SK-N-SH (cell line): ENCODE measurements around the gene DAGLA. TPM values are rescaled to one million over a fixed set of nuclear protein-coding genes. Genes with fewer than 3 reads are reported as not detected.

Source experiments
- CTCF ChIA-PET: fragments of 300-600, 350-600 bp; formaldehyde crosslinking; extraction: SDS; loops from one replicate; lab custom pipeline; 2021; lab: Yijun Ruan, JAX
- POLR2A ChIA-PET: fragments of 350-600 bp; sonication (Branson Sonifier 250); formaldehyde crosslinking; extraction: SDS; loops from one replicate; lab custom pipeline; 2020; ENCODE audit warnings: antibody characterized with exemption, inconsistent platforms; lab: Yijun Ruan, JAX
- DNase-seq: peaks from one replicate; pipeline ENCODE4 v3.0.0; 2012
- H2AFZ ChIP-seq: fragments of 200-600 bp; sonication (generic); 2 replicates; pipeline ENCODE4 v1.8.1; 2016; ENCODE audit warnings: antibody characterized with exemption, mild to moderate bottlenecking, low read depth
- H3F3A ChIP-seq: fragments of 200-600 bp; sonication (generic); replicated peaks from 2 replicates; pipeline ENCODE3; 2016; ENCODE audit warnings: antibody characterized with exemption, mild to moderate bottlenecking; ENCODE audit not compliant: insufficient read depth
- H3K27ac ChIP-seq, 2 experiments: fragments of 200-500 bp in 1 of 2; fragments of 200-600 bp in 1 of 2; sonication (Bioruptor generic) in 1 of 2; sonication (generic), shearing (Covaris generic) in 1 of 2; 2 replicates each; pipeline versions ENCODE4 v1.5.1 to v1.6.1; 2014 to 2016; ENCODE audit warnings: low read depth in 2 of 2, inconsistent platforms in 1 of 2, low read length in 1 of 2, mild to moderate bottlenecking in 1 of 2, mixed read lengths in 1 of 2
- H3K27me3 ChIP-seq: fragments of 200-600 bp; sonication (generic), shearing (Covaris generic); 2 replicates; pipeline ENCODE4 v1.6.1; 2016; ENCODE audit warnings: mixed run types; ENCODE audit not compliant: insufficient read depth
- H3K36me3 ChIP-seq, 2 experiments: fragments of 200-500 bp in 1 of 2; fragments of 200-600 bp in 1 of 2; sonication (Bioruptor generic) in 1 of 2; sonication (generic) in 1 of 2; replicated peaks in 1 of 2; 2 replicates each; pipeline versions ENCODE3 to v1.5.1; 2014 to 2016; ENCODE audit warnings: low read length in 1 of 2, mild to moderate bottlenecking in 1 of 2; ENCODE audit not compliant: insufficient read depth in 2 of 2, control insufficient read depth in 1 of 2
- H3K4me1 ChIP-seq, 2 experiments: fragments of 200-500 bp in 1 of 2; fragments of 200-600 bp in 1 of 2; sonication (Bioruptor generic) in 1 of 2; sonication (generic), shearing (Covaris generic) in 1 of 2; 2 replicates each; pipeline versions ENCODE4 v1.5.1 to v1.6.1; 2014 to 2016; ENCODE audit warnings: low read depth in 1 of 2, low read length in 1 of 2, mixed run types in 1 of 2; ENCODE audit not compliant: insufficient read depth in 2 of 2, control insufficient read depth in 1 of 2
- H3K4me2 ChIP-seq: fragments of 200-600 bp; sonication (generic), shearing (Covaris generic); 2 replicates; pipeline ENCODE4 v1.6.1; 2017; ENCODE audit warnings: mixed run types
- H3K4me3 ChIP-seq, 2 experiments: fragments of 200-500 bp in 1 of 2; fragments of 200-600 bp in 1 of 2; sonication (Bioruptor generic) in 1 of 2; sonication (generic), shearing (Covaris generic) in 1 of 2; 2 replicates each; pipeline versions ENCODE4 v1.5.1 to v1.8.1; 2014 to 2016; ENCODE audit warnings: low read depth in 2 of 2, inconsistent platforms in 1 of 2, low read length in 1 of 2, mild to moderate bottlenecking in 1 of 2, mixed read lengths in 1 of 2, moderate library complexity in 1 of 2
- H3K79me2 ChIP-seq: fragments of 200-600 bp; sonication (generic); 2 replicates; pipeline ENCODE4 v1.8.1; 2017; ENCODE audit warnings: mild to moderate bottlenecking; ENCODE audit not compliant: insufficient read depth
- H3K9ac ChIP-seq: fragments of 200-600 bp; sonication (generic); 2 replicates; pipeline ENCODE4 v1.6.1; 2017; ENCODE audit warnings: mixed run types
- H3K9me2 ChIP-seq: fragments of 200-600 bp; sonication (generic); 2 replicates; pipeline ENCODE4 v1.6.1; 2017; ENCODE audit warnings: mixed run types
- H3K9me3 ChIP-seq: fragments of 200-600 bp; sonication (generic); 2 replicates; pipeline ENCODE4 v1.6.1; 2017; ENCODE audit warnings: mixed run types, mild to moderate bottlenecking, moderate library complexity
- H4K20me1 ChIP-seq: fragments of 200-600 bp; sonication (generic); 2 replicates; pipeline ENCODE4 v1.6.1; 2017; ENCODE audit warnings: mild to moderate bottlenecking, mixed run types; ENCODE audit not compliant: insufficient read depth
- CHD2 ChIP-seq: fragments of 150-350 bp; IDR thresholded peaks from 2 replicates; pipeline ENCODE4 v1.6.1; 2018; ENCODE audit warnings: low read length; ENCODE audit not compliant: partially characterized antibody
- EP300 ChIP-seq, 2 experiments: IDR thresholded peaks; 2 replicates each; pipeline versions ENCODE4 v1.4.0 to v1.6.1; 2012; ENCODE audit warnings: borderline replicate concordance in 1 of 2, low read depth in 1 of 2, low read length in 1 of 2
- EZH2phosphoT487 ChIP-seq: fragments of 200-600 bp; sonication (generic); IDR thresholded peaks from 2 replicates; pipeline ENCODE4 v1.6.1; 2017; ENCODE audit warnings: low read depth, mixed run types, mild to moderate bottlenecking, antibody characterized with exemption, moderate library complexity, borderline replicate concordance
- FOXM1 ChIP-seq: IDR thresholded peaks from 2 replicates; pipeline ENCODE4 v1.4.0; 2012; ENCODE audit warnings: low read depth, mild to moderate bottlenecking
- GABPA ChIP-seq: IDR thresholded peaks from 2 replicates; pipeline ENCODE4 v1.4.0; 2012; ENCODE audit warnings: low read depth, mild to moderate bottlenecking
- GATA2 ChIP-seq: sonication (generic); formaldehyde crosslinking; IDR thresholded peaks from 2 replicates; pipeline ENCODE4 v1.5.0; 2020; ENCODE audit warnings: mild to moderate bottlenecking, missing genetic modification reagents
- IRF3 ChIP-seq: fragments of 150-350 bp; IDR thresholded peaks from 2 replicates; pipeline ENCODE4 v1.6.1; 2016; ENCODE audit warnings: mild to moderate bottlenecking, low read depth, low read length
- JUND ChIP-seq: IDR thresholded peaks from 2 replicates; pipeline ENCODE4 v1.4.0; 2012
- MEF2A ChIP-seq: IDR thresholded peaks from 2 replicates; pipeline ENCODE4 v1.4.0; 2012; ENCODE audit warnings: low read depth, borderline replicate concordance
- MXI1 ChIP-seq: IDR thresholded peaks from 2 replicates; pipeline ENCODE4 v1.6.1; 2012; ENCODE audit warnings: mild to moderate bottlenecking, low read depth, low read length, improper control_type of control experiment
- NFIC ChIP-seq: IDR thresholded peaks from 2 replicates; pipeline ENCODE4 v1.4.0; 2012; ENCODE audit warnings: borderline replicate concordance
- NRF1 ChIP-seq: IDR thresholded peaks from 2 replicates; pipeline ENCODE4 v1.6.1; 2012; ENCODE audit warnings: low read depth, mild to moderate bottlenecking, low read length
- RCOR1 ChIP-seq: fragments of 150-350 bp; IDR thresholded peaks from 2 replicates; pipeline ENCODE4 v1.6.1; 2017; ENCODE audit warnings: antibody characterized with exemption, low read length
- RXRA ChIP-seq: IDR thresholded peaks from 2 replicates; pipeline ENCODE4 v1.4.0; 2012; ENCODE audit warnings: low read depth, mild to moderate bottlenecking, borderline replicate concordance
- TAF1 ChIP-seq: IDR thresholded peaks from 2 replicates; pipeline ENCODE4 v1.6.1; 2012; ENCODE audit warnings: low read depth, mild to moderate bottlenecking, low read length, moderate library complexity, borderline replicate concordance
- TCF12 ChIP-seq: IDR thresholded peaks from 2 replicates; pipeline ENCODE4 v1.4.0; 2012
- TEAD4 ChIP-seq: IDR thresholded peaks from 2 replicates; pipeline ENCODE4 v1.4.0; 2012; ENCODE audit warnings: mild to moderate bottlenecking, borderline replicate concordance; ENCODE audit not compliant: insufficient read depth
- YY1 ChIP-seq: IDR thresholded peaks from 2 replicates; pipeline ENCODE4 v1.4.0; 2012; ENCODE audit warnings: low read depth, mild to moderate bottlenecking
- WGBS: methylation state at CpG from one replicate; pipeline ENCODE4 v1.1.6; 2017; ENCODE audit warnings: low lambda C conversion rate; 5-methylcytosine and 5-hydroxymethylcytosine counted together
- polyA plus RNA-seq, 3 experiments: library from polyadenylated mRNA; depleted of rRNA; stranded (reverse); fragments of >200 nt; gene quantifications; 2 replicates each; pipeline ENCODE4 v1.2.3, GENCODE V29; 2012
- TF ChIP-seq, protein P1 (sequence below): IDR thresholded peaks from 2 replicates; pipeline ENCODE4 v1.4.0; 2012; ENCODE audit warnings: low read depth
- TF ChIP-seq, protein P2 (sequence below): IDR thresholded peaks from 2 replicates; pipeline ENCODE4 v1.4.0; 2012; ENCODE audit warnings: low read depth, borderline replicate concordance
- TF ChIP-seq, protein P3 (sequence below): IDR thresholded peaks from 2 replicates; pipeline ENCODE4 v1.4.0; 2012; ENCODE audit warnings: low read depth, borderline replicate concordance

DAGLA gene
- polyA plus RNA-seq, 1 of the 3 experiments (the other 2 are of a cell fraction) = 3.3 TPM

DNA sequence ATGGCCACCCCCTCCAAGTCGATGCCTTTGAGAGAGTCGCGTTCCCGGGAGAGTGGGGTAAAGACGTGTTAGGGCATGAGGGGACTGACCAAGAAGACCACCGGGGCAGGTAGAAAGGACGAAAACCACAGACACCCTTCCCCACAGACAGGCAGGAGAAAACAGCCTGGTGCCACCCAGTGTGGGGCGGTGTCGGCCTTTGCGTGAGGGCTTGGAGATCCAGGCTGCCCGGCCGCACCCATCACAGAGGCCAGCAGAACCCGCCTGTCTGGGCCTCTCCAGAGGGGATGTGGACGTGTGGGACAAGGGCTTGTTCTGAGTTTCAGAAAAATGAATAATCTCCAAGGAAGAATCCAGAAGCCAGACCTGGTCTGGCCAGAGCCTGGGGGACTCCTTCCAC lies 30.8 kb downstream of the DAGLA start (continued):
- TF ChIP-seq, protein P1, sequence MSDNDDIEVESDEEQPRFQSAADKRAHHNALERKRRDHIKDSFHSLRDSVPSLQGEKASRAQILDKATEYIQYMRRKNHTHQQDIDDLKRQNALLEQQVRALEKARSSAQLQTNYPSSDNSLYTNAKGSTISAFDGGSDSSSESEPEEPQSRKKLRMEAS = no peak
- no peak for TF ChIP-seq EZH2phosphoT487
- TF ChIP-seq, protein P2, sequence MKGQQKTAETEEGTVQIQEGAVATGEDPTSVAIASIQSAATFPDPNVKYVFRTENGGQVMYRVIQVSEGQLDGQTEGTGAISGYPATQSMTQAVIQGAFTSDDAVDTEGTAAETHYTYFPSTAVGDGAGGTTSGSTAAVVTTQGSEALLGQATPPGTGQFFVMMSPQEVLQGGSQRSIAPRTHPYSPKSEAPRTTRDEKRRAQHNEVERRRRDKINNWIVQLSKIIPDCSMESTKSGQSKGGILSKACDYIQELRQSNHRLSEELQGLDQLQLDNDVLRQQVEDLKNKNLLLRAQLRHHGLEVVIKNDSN = no peak

DNA sequence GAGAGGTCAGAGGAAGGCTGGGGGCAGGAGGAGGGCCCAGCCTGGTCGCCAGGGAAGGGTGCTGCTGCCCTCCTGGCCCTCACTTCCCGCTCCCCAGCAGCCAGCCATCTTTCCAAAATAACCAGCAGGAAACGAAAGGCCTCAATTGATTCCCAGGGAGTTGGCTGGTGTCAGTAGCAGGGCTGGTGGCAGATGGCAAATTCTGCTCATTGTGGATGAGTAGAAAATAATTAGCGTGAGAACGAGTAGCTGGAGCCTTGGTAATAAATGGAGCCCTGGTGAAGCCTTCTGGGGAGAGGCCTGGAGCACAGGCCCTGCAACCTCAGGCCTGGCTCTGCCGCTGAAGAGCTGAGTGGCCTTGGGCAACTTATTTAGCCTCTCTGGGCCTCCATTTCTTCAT lies 31.3 kb downstream of the DAGLA start:
- no peaks in the 10 kb centered on the region for H3F3A ChIP-seq
- no peaks in the 10 kb centered on the region for H3K9me3 ChIP-seq
- H3K4me2 ChIP-seq = no peak overlapping the region
- no peaks in the 10 kb centered on the region for H3K79me2 ChIP-seq
- no peak overlapping the region for H3K4me3 ChIP-seq
- no peaks in the 10 kb centered on the region for H3K36me3 ChIP-seq
- H3K27me3 ChIP-seq = no peaks in the 10 kb centered on the region
- H3K9me2 ChIP-seq = no peaks in the 10 kb centered on the region
- no peak for TF ChIP-seq YY1
- TF ChIP-seq JUND = no peak
- TF ChIP-seq NRF1 = no peak
- no peak for TF ChIP-seq RXRA
- TF ChIP-seq EP300 (IDR thresholded peaks at IDR 0.05; ENCODE audit: borderline replicate concordance in 1 of 2, low read depth in 1 of 2, low read length in 1 of 2) = no peak
- no peak for TF ChIP-seq CHD2
- TF ChIP-seq, protein P1 = no peak
- TF ChIP-seq, protein P2 = no peak
- TF ChIP-seq GABPA = no peak
- no peak for TF ChIP-seq TAF1
- no peak for TF ChIP-seq FOXM1
- no peak for TF ChIP-seq TCF12
- H4K20me1 ChIP-seq = no peaks in the 10 kb centered on the region
- no peak overlapping the region for H2AFZ ChIP-seq
- peak; percentile 56 for DNase-seq
- peak overlapping the region in 1 of 2 experiments; percentile 48; a peak in 1 of 4 replicates for H3K27ac ChIP-seq
- 63% methylated on average over 5 of the region's 6 CpGs for WGBS
- peaks cover 0 to 18% of the 10 kb centered on the region in 2 experiments; a peak in 1 of 4 replicates for H3K4me1 ChIP-seq
- H3K9ac ChIP-seq = no peak overlapping the region
- POLR2A ChIA-PET = no interaction called here
- CTCF ChIA-PET = interaction anchor here (0.7 to 3.3 kb wide), 4 partner anchors 14 to 265 kb away, joined by 3 to 18 read pairs (median 4); no protein-coding TSS in a partner anchor

GRCh38 chr11:61712314-61712713 lies 32.1 kb downstream of the DAGLA start:
- H3K79me2 ChIP-seq = no peaks in the 10 kb centered on the region
- H3K9ac ChIP-seq = no peak overlapping the region
- no peak overlapping the region for H3K4me2 ChIP-seq
- DNase-seq = peak; percentile 53
- peaks cover 0 to 18% of the 10 kb centered on the region in 2 experiments; a peak in 1 of 4 replicates for H3K4me1 ChIP-seq
- WGBS = 91% methylated on average over 9 of the region's 12 CpGs
- H3K9me2 ChIP-seq = no peaks in the 10 kb centered on the region
- H3K9me3 ChIP-seq = no peaks in the 10 kb centered on the region
- no peak overlapping the region for H2AFZ ChIP-seq
- H4K20me1 ChIP-seq = no peaks in the 10 kb centered on the region
- H3F3A ChIP-seq = no peaks in the 10 kb centered on the region
- H3K27ac ChIP-seq = no peak overlapping the region; a peak in 1 of 4 replicates
- ChIA-PET POLR2A (no interaction called here), CTCF (interaction anchor here (0.7 to 3.3 kb wide), 4 partner anchors 15 to 266 kb away, joined by 3 to 18 read pairs (median 4); no protein-coding TSS in a partner anchor)
- H3K27me3 ChIP-seq = no peaks in the 10 kb centered on the region
- no peaks in the 10 kb centered on the region for H3K36me3 ChIP-seq
- no peak overlapping the region for H3K4me3 ChIP-seq
- TF ChIP-seq JUND (no peak), MXI1 (no peak), CHD2 (no peak), TAF1 (no peak), GATA2 (CRISPR knock-in tag) (no peak; the same call in 1 of the 2 replicates), FOXM1 (no peak), RXRA (no peak), RCOR1 (no peak), TEAD4 (no peak), IRF3 (no peak), MEF2A (no peak), NFIC (no peak)
- TF ChIP-seq, protein P3, sequence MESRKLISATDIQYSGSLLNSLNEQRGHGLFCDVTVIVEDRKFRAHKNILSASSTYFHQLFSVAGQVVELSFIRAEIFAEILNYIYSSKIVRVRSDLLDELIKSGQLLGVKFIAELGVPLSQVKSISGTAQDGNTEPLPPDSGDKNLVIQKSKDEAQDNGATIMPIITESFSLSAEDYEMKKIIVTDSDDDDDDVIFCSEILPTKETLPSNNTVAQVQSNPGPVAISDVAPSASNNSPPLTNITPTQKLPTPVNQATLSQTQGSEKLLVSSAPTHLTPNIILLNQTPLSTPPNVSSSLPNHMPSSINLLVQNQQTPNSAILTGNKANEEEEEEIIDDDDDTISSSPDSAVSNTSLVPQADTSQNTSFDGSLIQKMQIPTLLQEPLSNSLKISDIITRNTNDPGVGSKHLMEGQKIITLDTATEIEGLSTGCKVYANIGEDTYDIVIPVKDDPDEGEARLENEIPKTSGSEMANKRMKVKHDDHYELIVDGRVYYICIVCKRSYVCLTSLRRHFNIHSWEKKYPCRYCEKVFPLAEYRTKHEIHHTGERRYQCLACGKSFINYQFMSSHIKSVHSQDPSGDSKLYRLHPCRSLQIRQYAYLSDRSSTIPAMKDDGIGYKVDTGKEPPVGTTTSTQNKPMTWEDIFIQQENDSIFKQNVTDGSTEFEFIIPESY = no peak
